ENCODE results near the gene TRMT2A.
"Not testable (repeated sequence)": the region's sequence is repeated elsewhere in the genome, so short reads cannot be mapped to it uniquely, and the experiment has no call there.

Gene TRMT2A

GRCh38 chr22:20084547-20085413, 32.2 kb downstream of the TRMT2A start:
- DNase-seq = peak in 1 of 2 experiments; percentile 28

GRCh38 chr22:20083891-20084546, 33.0 kb downstream of the TRMT2A start:
- no peak for DNase-seq

GRCh38 chr22:20083157-20083890, 33.7 kb downstream of the TRMT2A start:
- no peak for DNase-seq

- DNase-seq = no peak
These were observed 36.0 kb downstream of the TRMT2A start for GRCh38 chr22:20080776-20081654.

GRCh38 chr22:20080445-20080775, 36.6 kb downstream of the TRMT2A start:
- DNase-seq = peak in 1 of 2 experiments; percentile 66

- DNase-seq = peak; percentile 66 to 95
These were observed 37.1 kb downstream of the TRMT2A start, which contains the start of gene DGCR8 for GRCh38 chr22:20079745-20080444. TSS of gene DGCR8 (plus strand) at chr22:20080241. CDS start at chr22:20085964, 5,723 bp downstream.

GRCh38 chr22:20076627-20077172, 40.3 kb downstream of the TRMT2A start:
- DNase-seq = no peak

- no peak for DNase-seq
These were observed 45.5 kb downstream of the TRMT2A start for GRCh38 chr22:20071524-20071972.

GRCh38 chr22:20069331-20070042, 47.5 kb downstream of the TRMT2A start:
- DNase-seq = no peak

GRCh38 chr22:20068640-20069039, 48.4 kb downstream of the TRMT2A start:
- no peak for DNase-seq

GRCh38 chr22:20067384-20067682, 49.7 kb downstream of the TRMT2A start:
- DNase-seq = not testable (repeated sequence)

GRCh38 chr22:20066617-20067383, 50.2 kb downstream of the TRMT2A start:
- no peak for DNase-seq

GRCh38 chr22:20065896-20066616, 51.0 kb downstream of the TRMT2A start:
- DNase-seq = no peak

GRCh38 chr22:20064545-20065262, 52.3 kb downstream of the TRMT2A start:
- DNase-seq = no peak

- DNase-seq = no peak
These were observed 52.9 kb downstream of the TRMT2A start for GRCh38 chr22:20064140-20064480.

- DNase-seq = no peak
These were observed 53.5 kb downstream of the TRMT2A start for GRCh38 chr22:20063271-20064139.

GRCh38 chr22:20062766-20063083, 54.3 kb downstream of the TRMT2A start:
- DNase-seq = no peak

All from NCI-H526 (cell line).